ENCODE data around the gene RHBDF1. TPM values are rescaled to one million over a fixed set of nuclear protein-coding genes. Genes with fewer than 3 reads are reported as not detected.

Gene RHBDF1
- total and polyA plus RNA-seq, 2 of the 13 experiments (the other 11 are each of a cell fraction or from before 2014, with no cell fraction given), result 5.4 to 26.9 TPM

DNA sequence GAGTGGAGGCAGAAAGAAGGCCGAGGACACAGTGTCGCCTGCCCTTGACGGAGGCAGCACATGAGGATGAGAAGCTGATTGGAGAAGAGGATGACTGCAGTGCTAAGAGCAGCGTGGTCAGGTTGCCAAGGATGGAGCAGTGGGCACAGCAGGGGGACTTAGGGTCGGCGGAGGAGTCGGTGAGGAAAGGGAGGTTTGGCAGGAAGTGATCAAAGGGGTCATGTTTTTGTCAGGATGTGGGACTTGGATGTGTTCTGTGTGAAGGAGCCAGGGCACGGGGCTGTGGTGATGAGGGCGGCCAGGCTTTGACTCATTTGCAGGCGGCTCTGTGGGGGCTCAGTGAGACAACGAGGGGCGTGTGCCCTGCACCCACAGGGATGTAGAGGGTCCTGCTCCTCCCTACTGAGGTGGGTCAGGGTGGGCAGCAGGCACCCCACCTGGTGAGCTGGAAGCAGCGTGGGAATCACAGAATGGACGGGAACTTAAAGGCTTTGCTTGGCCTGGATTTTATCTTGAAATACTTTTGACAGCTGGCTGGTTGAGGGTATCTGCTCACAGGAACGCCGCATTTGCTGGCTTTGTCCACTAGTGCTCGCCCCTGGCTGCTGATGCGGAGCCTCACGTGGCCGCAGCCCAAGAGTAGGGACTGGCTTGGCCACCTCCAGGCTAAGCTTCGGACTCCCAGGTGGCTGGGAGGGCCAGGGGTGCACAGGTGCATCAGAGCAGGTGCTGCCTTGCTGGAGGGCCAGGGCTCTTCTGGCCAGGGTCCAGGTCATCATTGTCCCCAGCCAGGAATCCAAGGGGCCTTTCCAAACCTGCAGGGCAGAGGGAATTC lies 11.6 kb upstream of the RHBDF1 start:
- Histone ChIP-seq H4K20me1 (ENCODE audit: insufficient read depth, low read length) (no peaks in the 10 kb centered on the region), H3K36me3 (replicated peaks in 1 of 2; ENCODE audit: control insufficient read depth in 1 of 2, insufficient read depth in 2 of 2, low read length in 2 of 2) (peaks cover 17 to 45% of the 10 kb centered on the region in 2 experiments; a peak in 4 of 5 replicates), H3K4me1 (ENCODE audit: insufficient read depth, low read length) (peaks cover 10% of the 10 kb centered on the region), H2AFZ (ENCODE audit: low read length) (no peak overlapping the region), H3K9ac (ENCODE audit: insufficient read depth, low read depth, low read length) (no peak overlapping the region), H3K4me3 (replicated peaks in 1 of 3; ENCODE audit: insufficient read depth in 1 of 3, low read depth in 2 of 3, low read length in 3 of 3) (no peak overlapping the region), H3K27me3 (ENCODE audit: control insufficient read depth in 1 of 2, insufficient read depth in 2 of 2, low read length in 2 of 2) (no peaks in the 10 kb centered on the region), H3K4me2 (ENCODE audit: low read depth, low read length) (no peak overlapping the region), H3K9me3 (ENCODE audit: low read length) (no peaks in the 10 kb centered on the region), H3K79me2 (ENCODE audit: insufficient read depth, low read length) (peaks cover 2% of the 10 kb centered on the region), H3K27ac (ENCODE audit: extremely low read length, insufficient read depth, low read length) (no peak overlapping the region)
- ChIA-PET CTCF (ENCODE audit: low intra/inter-chr PET ratio, low total read pairs) (interaction anchor here (0.8 kb wide), 1 partner anchor 13 kb away, joined by 3 read pairs; no protein-coding TSS in a partner anchor), POLR2A (no interaction called here)
- in situ Hi-C loops (cut with HindIII; ENCODE audit: extremely low pct_ligation_motif_present, low pct_unique_long_range_greater_than_20kb) (no loop called here), intact Hi-C loops (cut with micrococcal nuclease; ENCODE audit: unreplicated experiment) (no loop called here)
- BruUV-seq (replicated peaks), result no TSS peak
- peak; percentile 6; the same call in 1 of the 3 replicates for ATAC-seq
- no peak for DNase-seq (ENCODE audit: low spot score)
- 91% methylated on average over 14 of the region's 21 CpGs for WGBS (ENCODE audit: low lambda C conversion rate)
- no peak for FAIRE-seq
- TF ChIP-seq POLR2G (IDR thresholded peaks at IDR 0.05; ENCODE audit: low read depth, low read length) (peak; percentile 37; the same call in 1 of the 2 replicates), RBFOX2 (IDR thresholded peaks at IDR 0.05; ENCODE audit: low read depth, low read length) (0 out of 2 replicates have a peak, but pooled peaks have one; percentile 26), THRA (CRISPR knock-in tag; IDR thresholded peaks at IDR 0.05; ENCODE audit: borderline replicate concordance) (no peak), IKZF5 (CRISPR knock-in tag; IDR thresholded peaks at IDR 0.05) (no peak), ZNF672 (CRISPR knock-in tag; IDR thresholded peaks at IDR 0.05) (no peak), ZSCAN5A (CRISPR knock-in tag; IDR thresholded peaks at IDR 0.05; ENCODE audit: borderline replicate concordance) (no peak), ZNF670 (CRISPR knock-in tag; IDR thresholded peaks at IDR 0.05; ENCODE audit: borderline replicate concordance) (no peak), ZFY (CRISPR knock-in tag; IDR thresholded peaks at IDR 0.05) (0 out of 2 replicates have a peak, but pooled peaks have one; percentile 31), ZSCAN31 (CRISPR knock-in tag; IDR thresholded peaks at IDR 0.05; ENCODE audit: low read depth) (no peak), CHD4 (IDR thresholded peaks at IDR 0.05; ENCODE audit: borderline replicate concordance, low read length) (no peak), SNRNP70 (IDR thresholded peaks at IDR 0.05; ENCODE audit: low read depth, low read length) (no peak), ZBTB44 (CRISPR knock-in tag; IDR thresholded peaks at IDR 0.05) (no peak), STAG1 (CRISPR knock-in tag; IDR thresholded peaks at IDR 0.05) (no peak), MTF1 (CRISPR knock-in tag; IDR thresholded peaks at IDR 0.05) (no peak)
- TF ChIP-seq, protein P1, sequence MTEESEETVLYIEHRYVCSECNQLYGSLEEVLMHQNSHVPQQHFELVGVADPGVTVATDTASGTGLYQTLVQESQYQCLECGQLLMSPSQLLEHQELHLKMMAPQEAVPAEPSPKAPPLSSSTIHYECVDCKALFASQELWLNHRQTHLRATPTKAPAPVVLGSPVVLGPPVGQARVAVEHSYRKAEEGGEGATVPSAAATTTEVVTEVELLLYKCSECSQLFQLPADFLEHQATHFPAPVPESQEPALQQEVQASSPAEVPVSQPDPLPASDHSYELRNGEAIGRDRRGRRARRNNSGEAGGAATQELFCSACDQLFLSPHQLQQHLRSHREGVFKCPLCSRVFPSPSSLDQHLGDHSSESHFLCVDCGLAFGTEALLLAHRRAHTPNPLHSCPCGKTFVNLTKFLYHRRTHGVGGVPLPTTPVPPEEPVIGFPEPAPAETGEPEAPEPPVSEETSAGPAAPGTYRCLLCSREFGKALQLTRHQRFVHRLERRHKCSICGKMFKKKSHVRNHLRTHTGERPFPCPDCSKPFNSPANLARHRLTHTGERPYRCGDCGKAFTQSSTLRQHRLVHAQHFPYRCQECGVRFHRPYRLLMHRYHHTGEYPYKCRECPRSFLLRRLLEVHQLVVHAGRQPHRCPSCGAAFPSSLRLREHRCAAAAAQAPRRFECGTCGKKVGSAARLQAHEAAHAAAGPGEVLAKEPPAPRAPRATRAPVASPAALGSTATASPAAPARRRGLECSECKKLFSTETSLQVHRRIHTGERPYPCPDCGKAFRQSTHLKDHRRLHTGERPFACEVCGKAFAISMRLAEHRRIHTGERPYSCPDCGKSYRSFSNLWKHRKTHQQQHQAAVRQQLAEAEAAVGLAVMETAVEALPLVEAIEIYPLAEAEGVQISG (CRISPR knock-in tag; IDR thresholded peaks at IDR 0.05), result no peak

All from HepG2 (cell line).